HepG2 (cell line): ENCODE measurements around the gene UGT1A8. TPM values are rescaled to one million over a fixed set of nuclear protein-coding genes. Genes with fewer than 3 reads are reported as not detected.

ENCODE experiments used
- ARID2 ChIP-seq: sonication (generic); formaldehyde crosslinking; IDR thresholded peaks from 2 replicates; pipeline ENCODE4 v1.8.1; 2022; ENCODE audit warnings: mild to moderate bottlenecking, missing genetic modification reagents, borderline replicate concordance
- ATF6 ChIP-seq: sonication (generic); formaldehyde crosslinking; conservative IDR thresholded peaks from 2 replicates; pipeline ENCODE4 v1.4.0; 2020; ENCODE audit warnings: missing genetic modification reagents
- CBX2 ChIP-seq, 2 experiments: fragments of 200-600 bp in 1 of 2; sonication (generic); formaldehyde crosslinking in 1 of 2; IDR thresholded peaks; 2 replicates each; pipeline versions ENCODE4 v1.7.0 to v1.8.1; 2018 to 2022; ENCODE audit warnings: low read depth in 2 of 2, low read length in 1 of 2, mild to moderate bottlenecking in 1 of 2, missing genetic modification reagents in 1 of 2
- EED ChIP-seq: sonication (generic); formaldehyde crosslinking; IDR thresholded peaks from 2 replicates; pipeline ENCODE4 v1.5.0; 2020; ENCODE audit warnings: mild to moderate bottlenecking, missing genetic modification reagents
- ESRRA ChIP-seq: sonication (generic); formaldehyde crosslinking; IDR thresholded peaks from 2 replicates; pipeline ENCODE4 v1.5.1; 2020; ENCODE audit warnings: mild to moderate bottlenecking, low read depth, missing genetic modification reagents
- ETS1 ChIP-seq: sonication (generic); formaldehyde crosslinking; IDR thresholded peaks from 2 replicates; pipeline ENCODE4 v1.4.0; 2020; ENCODE audit warnings: missing genetic modification reagents
- GMEB1 ChIP-seq: sonication (generic); formaldehyde crosslinking; IDR thresholded peaks from 2 replicates; pipeline ENCODE4 v1.5.1; 2020; ENCODE audit warnings: missing genetic modification reagents, mild to moderate bottlenecking, borderline replicate concordance
- KDM3A ChIP-seq: IDR thresholded peaks from 2 replicates; pipeline ENCODE4 v1.6.1; 2018; ENCODE audit warnings: low read depth, missing compliant biosample characterization
- KLF16 ChIP-seq, 2 experiments: sonication (generic) in 1 of 2; formaldehyde crosslinking in 1 of 2; IDR thresholded peaks; 2 replicates each; pipeline versions ENCODE4 v1.6.1 to v1.8.0; 2016 to 2023; ENCODE audit warnings: missing genetic modification reagents in 2 of 2, missing compliant biosample characterization in 1 of 2
- MXD1 ChIP-seq: sonication (generic); formaldehyde crosslinking; IDR thresholded peaks from 2 replicates; pipeline ENCODE4 v1.4.0; 2020; ENCODE audit warnings: mild to moderate bottlenecking, missing genetic modification reagents
- NFATC3 ChIP-seq: sonication (generic); formaldehyde crosslinking; IDR thresholded peaks from 2 replicates; pipeline ENCODE4 v1.5.1; 2020; ENCODE audit warnings: mild to moderate bottlenecking, missing genetic modification reagents
- NFKB2 ChIP-seq: sonication (generic); formaldehyde crosslinking; IDR thresholded peaks from 2 replicates; pipeline ENCODE4 v1.4.0; 2020; ENCODE audit warnings: missing genetic modification reagents, borderline replicate concordance
- NONO ChIP-seq, 2 experiments: fragments of 450-650 bp in 1 of 2; sonication (generic) in 1 of 2; formaldehyde crosslinking in 1 of 2; IDR thresholded peaks in 1 of 2; conservative IDR thresholded peaks in 1 of 2; 2 replicates each; pipeline versions ENCODE4 v1.6.1 to v1.8.0; 2017 to 2022; ENCODE audit warnings: mild to moderate bottlenecking in 1 of 2, missing genetic modification reagents in 1 of 2, moderate library complexity in 1 of 2
- POLR2A ChIP-seq, 2 experiments: IDR thresholded peaks; 2 replicates each; pipeline ENCODE4 v1.6.1; 2011; ENCODE audit warnings: low read depth in 2 of 2, low read length in 2 of 2, mild to moderate bottlenecking in 1 of 2, moderate library complexity in 1 of 2; ENCODE audit not compliant: insufficient read depth in 1 of 2
- SYNCRIP ChIP-seq: fragments of 200-400 bp; formaldehyde crosslinking; IDR thresholded peaks from 2 replicates; pipeline ENCODE4 v1.6.1; 2018; ENCODE audit warnings: mild to moderate bottlenecking, low read depth, low read length; ENCODE audit not compliant: insufficient read depth
- TBL1XR1 ChIP-seq: fragments of 150-350 bp; IDR thresholded peaks from 2 replicates; pipeline ENCODE4 v1.6.1; 2014; ENCODE audit warnings: borderline replicate concordance, low read length; ENCODE audit not compliant: partially characterized antibody
- TBP ChIP-seq: sonication (generic); formaldehyde crosslinking; IDR thresholded peaks from 2 replicates; pipeline ENCODE4 v1.5.0; 2020; ENCODE audit warnings: missing genetic modification reagents
- THAP7 ChIP-seq: sonication (generic); formaldehyde crosslinking; IDR thresholded peaks from 2 replicates; pipeline ENCODE4 v1.8.1; 2023; ENCODE audit warnings: mild to moderate bottlenecking, missing genetic modification reagents
- ZKSCAN8 ChIP-seq: IDR thresholded peaks from 2 replicates; pipeline ENCODE4 v1.6.1; 2016; ENCODE audit warnings: borderline replicate concordance, missing genetic modification reagents, missing compliant biosample characterization
- ZNF205 ChIP-seq: IDR thresholded peaks from 2 replicates; pipeline ENCODE4 v1.6.1; 2018; ENCODE audit warnings: missing biosample characterization, missing genetic modification reagents
- ZNF263 ChIP-seq: sonication (generic); formaldehyde crosslinking; IDR thresholded peaks from 2 replicates; pipeline ENCODE4 v1.4.0; 2020; ENCODE audit warnings: missing genetic modification reagents
- ZNF441 ChIP-seq: sonication (generic); formaldehyde crosslinking; IDR thresholded peaks from 2 replicates; pipeline ENCODE4 v1.7.0; 2021; ENCODE audit warnings: missing genetic modification reagents, borderline replicate concordance
- ZNF557 ChIP-seq: sonication (generic); formaldehyde crosslinking; IDR thresholded peaks from 2 replicates; pipeline ENCODE4 v1.4.0; 2020; ENCODE audit warnings: missing genetic modification reagents
- ZNF878 ChIP-seq: sonication (generic); formaldehyde crosslinking; IDR thresholded peaks from 2 replicates; pipeline ENCODE4 v1.8.1; 2023; ENCODE audit warnings: mild to moderate bottlenecking, missing genetic modification reagents, moderate library complexity
- polyA plus RNA-seq, 8 experiments: library from polyadenylated mRNA; depleted of rRNA in 3 of 8; stranded (reverse) in 7 of 8; unstranded in 1 of 8; fragments of >200 nt; fragmentation: Illumina TruSeq in 4 of 8; extraction: Trizol in 4 of 8; gene quantifications; 2 replicates each; pipeline versions ENCODE4 v1.2.1 to v1.2.3, GENCODE V29; 2011 to 2016; ENCODE audit warnings: low read depth in 4 of 8, missing spikeins in 1 of 8, mixed read lengths in 1 of 8; ENCODE audit not compliant: insufficient read depth in 1 of 8
- total RNA-seq, 5 experiments: library from RNA; depleted of rRNA; stranded (reverse); fragments of >200 nt; fragmentation: Illumina TruSeq; extraction: Trizol; gene quantifications; 2 replicates each; pipeline ENCODE4 v1.2.3, GENCODE V29; 2016; ENCODE audit warnings: low read depth in 1 of 5

UGT1A8 gene
- total and polyA plus RNA-seq, 2 of the 13 experiments (the other 11 are each of a cell fraction or from before 2014, with no cell fraction given) = not detected

- TF ChIP-seq ZNF205 (peak; percentile 86; the same call in 1 of the 2 replicates), TBP (CRISPR knock-in tag) (no peak), SYNCRIP (no peak), POLR2A (IDR thresholded peaks at IDR 0.05; ENCODE audit: insufficient read depth in 1 of 2, low read depth in 2 of 2, low read length in 2 of 2) (no peak), ETS1 (CRISPR knock-in tag) (no peak), NFATC3 (CRISPR knock-in tag) (no peak), KLF16 (CRISPR knock-in tag; IDR thresholded peaks at IDR 0.05) (peak in 1 of 2 experiments; percentile 92; a peak in 2 of 4 replicates), THAP7 (CRISPR knock-in tag) (no peak), CBX2 (IDR thresholded peaks at IDR 0.05; ENCODE audit: low read depth, low read length) (no peak), CBX2 (CRISPR knock-in tag; IDR thresholded peaks at IDR 0.05; ENCODE audit: low read depth) (peak; percentile 81; the same call in 1 of the 2 replicates), TBL1XR1 (peak; percentile 100), ZKSCAN8 (peak; percentile 85), ZNF441 (CRISPR knock-in tag) (peak; percentile 83; the same call in 1 of the 2 replicates), ESRRA (peak; percentile 88), ZNF878 (CRISPR knock-in tag) (peak; percentile 83; the same call in 1 of the 2 replicates), ATF6 (CRISPR knock-in tag) (peak; percentile 87; the same call in 1 of the 2 replicates), KDM3A (peak; percentile 70; the same call in 1 of the 2 replicates), GMEB1 (CRISPR knock-in tag) (no peak), ARID2 (CRISPR knock-in tag) (no peak), EED (CRISPR knock-in tag) (no peak), MXD1 (no peak), ZNF263 (no peak), ZNF557 (CRISPR knock-in tag) (no peak), NONO (IDR thresholded peaks at IDR 0.05) (no peak), NONO (CRISPR knock-in tag; conservative IDR thresholded peaks at IDR 0.05) (peak; percentile 91), NFKB2 (CRISPR knock-in tag) (no peak)
Observed at GRCh38 chr2:233745073-233745755, 127.8 kb downstream of the UGT1A8 start (continued).
